ENCODE data around the gene SPANXD.

The SPANXD gene

GRCh38 chrX:141732031-141732430 is 33.5 kb upstream of the SPANXD start:
- DNase-seq, result no peak
- Histone ChIP-seq H3K4me2 (ENCODE audit: low read depth, low read length) (no peak overlapping the region), H3K9ac (ENCODE audit: low read length) (no peak overlapping the region), H3K36me3 (replicated peaks; ENCODE audit: insufficient read depth, low read length) (no peaks in the 10 kb centered on the region), H3F3A (ENCODE audit: insufficient read depth, low read length) (peaks cover 12% of the 10 kb centered on the region; the same call in 1 of the 2 replicates), H2AFZ (ENCODE audit: low read length) (no peak overlapping the region), H3K9me2 (replicated peaks; ENCODE audit: insufficient read depth, low read length) (no peaks in the 10 kb centered on the region), H3K27me3 (replicated peaks; ENCODE audit: insufficient read depth, low read length) (no peaks in the 10 kb centered on the region), H3K4me1 (ENCODE audit: low read length) (peaks cover 29% of the 10 kb centered on the region), H3K9me3 (replicated peaks; ENCODE audit: insufficient read depth, low read length) (no peaks in the 10 kb centered on the region), H4K20me1 (ENCODE audit: insufficient read depth, low read length) (no peaks in the 10 kb centered on the region), H3K4me3 (ENCODE audit: low read length) (no peak overlapping the region), H3K79me2 (ENCODE audit: low read length) (no peaks in the 10 kb centered on the region), H3K27ac (ENCODE audit: low read length) (no peak overlapping the region)
- TF ChIP-seq EZH2 (optimal IDR thresholded peaks at IDR 0.05; ENCODE audit: low read depth, low read length) (no peak), EZH2phosphoT487 (IDR thresholded peaks at IDR 0.05; ENCODE audit: low read length) (no peak)
- TF ChIP-seq, protein P1, sequence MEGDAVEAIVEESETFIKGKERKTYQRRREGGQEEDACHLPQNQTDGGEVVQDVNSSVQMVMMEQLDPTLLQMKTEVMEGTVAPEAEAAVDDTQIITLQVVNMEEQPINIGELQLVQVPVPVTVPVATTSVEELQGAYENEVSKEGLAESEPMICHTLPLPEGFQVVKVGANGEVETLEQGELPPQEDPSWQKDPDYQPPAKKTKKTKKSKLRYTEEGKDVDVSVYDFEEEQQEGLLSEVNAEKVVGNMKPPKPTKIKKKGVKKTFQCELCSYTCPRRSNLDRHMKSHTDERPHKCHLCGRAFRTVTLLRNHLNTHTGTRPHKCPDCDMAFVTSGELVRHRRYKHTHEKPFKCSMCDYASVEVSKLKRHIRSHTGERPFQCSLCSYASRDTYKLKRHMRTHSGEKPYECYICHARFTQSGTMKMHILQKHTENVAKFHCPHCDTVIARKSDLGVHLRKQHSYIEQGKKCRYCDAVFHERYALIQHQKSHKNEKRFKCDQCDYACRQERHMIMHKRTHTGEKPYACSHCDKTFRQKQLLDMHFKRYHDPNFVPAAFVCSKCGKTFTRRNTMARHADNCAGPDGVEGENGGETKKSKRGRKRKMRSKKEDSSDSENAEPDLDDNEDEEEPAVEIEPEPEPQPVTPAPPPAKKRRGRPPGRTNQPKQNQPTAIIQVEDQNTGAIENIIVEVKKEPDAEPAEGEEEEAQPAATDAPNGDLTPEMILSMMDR (IDR thresholded peaks at IDR 0.05; ENCODE audit: low read length), result no peak

DNA sequence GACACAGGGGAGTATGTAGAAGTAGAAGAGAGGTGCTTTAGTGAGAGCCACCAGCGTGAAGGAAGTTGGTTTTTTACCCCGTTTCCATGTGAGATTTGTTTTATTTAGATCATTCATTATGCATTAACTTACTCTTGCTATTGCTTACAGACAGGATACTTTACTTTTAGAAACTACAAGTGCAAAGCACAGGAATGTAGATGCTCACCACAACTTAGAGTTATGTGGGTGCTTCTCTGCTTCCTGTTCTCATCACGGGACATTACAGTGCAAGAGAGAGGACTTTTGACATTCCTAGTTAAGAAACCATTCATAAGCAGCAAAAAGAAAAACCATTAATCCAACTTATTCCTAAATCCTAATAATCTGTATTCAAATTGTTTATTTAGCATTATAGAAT is 25.6 kb upstream of the SPANXD start:
- DNase-seq, result peak; percentile 78
- TF ChIP-seq EZH2 (optimal IDR thresholded peaks at IDR 0.05; ENCODE audit: low read depth, low read length) (no peak), EZH2phosphoT487 (IDR thresholded peaks at IDR 0.05; ENCODE audit: low read length) (no peak)
- TF ChIP-seq, protein P1 (IDR thresholded peaks at IDR 0.05; ENCODE audit: low read length), result no peak

GRCh38 chrX:141714680-141715079 is 16.1 kb upstream of the SPANXD start:
- Histone ChIP-seq H3K9me3 (replicated peaks; ENCODE audit: insufficient read depth, low read length) (no peaks in the 10 kb centered on the region), H4K20me1 (ENCODE audit: insufficient read depth, low read length) (no peaks in the 10 kb centered on the region), H3K4me1 (ENCODE audit: low read length) (0 out of 2 replicates have a peak, but pooled peaks cover 9% of the 10 kb centered on the region), H3K9me2 (replicated peaks; ENCODE audit: insufficient read depth, low read length) (no peaks in the 10 kb centered on the region), H3K36me3 (replicated peaks; ENCODE audit: insufficient read depth, low read length) (no peaks in the 10 kb centered on the region), H3K9ac (ENCODE audit: low read length) (no peak overlapping the region), H3K27me3 (replicated peaks; ENCODE audit: insufficient read depth, low read length) (no peaks in the 10 kb centered on the region), H3F3A (ENCODE audit: insufficient read depth, low read length) (no peaks in the 10 kb centered on the region), H3K79me2 (ENCODE audit: low read length) (no peaks in the 10 kb centered on the region), H3K4me3 (ENCODE audit: low read length) (no peak overlapping the region), H3K4me2 (ENCODE audit: low read depth, low read length) (no peak overlapping the region), H2AFZ (ENCODE audit: low read length) (no peak overlapping the region), H3K27ac (ENCODE audit: low read length) (no peak overlapping the region)
- TF ChIP-seq EZH2 (optimal IDR thresholded peaks at IDR 0.05; ENCODE audit: low read depth, low read length) (no peak), EZH2phosphoT487 (IDR thresholded peaks at IDR 0.05; ENCODE audit: low read length) (no peak)
- TF ChIP-seq, protein P1 (IDR thresholded peaks at IDR 0.05; ENCODE audit: low read length), result no peak
- no peak for DNase-seq

More for the DNA sequence above, 25.6 kb upstream of the SPANXD start:
- Histone ChIP-seq H2AFZ (ENCODE audit: low read length) (0 out of 2 replicates have a peak overlapping the region, but pooled peaks have one; percentile 1), H3K4me3 (ENCODE audit: low read length) (no peak overlapping the region), H3K4me1 (ENCODE audit: low read length) (peaks cover 45% of the 10 kb centered on the region), H3K27me3 (replicated peaks; ENCODE audit: insufficient read depth, low read length) (no peaks in the 10 kb centered on the region), H4K20me1 (ENCODE audit: insufficient read depth, low read length) (no peaks in the 10 kb centered on the region), H3K36me3 (replicated peaks; ENCODE audit: insufficient read depth, low read length) (no peaks in the 10 kb centered on the region), H3K79me2 (ENCODE audit: low read length) (no peaks in the 10 kb centered on the region), H3K9me3 (replicated peaks; ENCODE audit: insufficient read depth, low read length) (no peaks in the 10 kb centered on the region), H3F3A (ENCODE audit: insufficient read depth, low read length) (peaks cover 18% of the 10 kb centered on the region), H3K9ac (ENCODE audit: low read length) (peak overlapping the region; percentile 17; the same call in 1 of the 2 replicates), H3K4me2 (ENCODE audit: low read depth, low read length) (peak overlapping the region; percentile 48; the same call in 1 of the 2 replicates), H3K9me2 (replicated peaks; ENCODE audit: insufficient read depth, low read length) (no peaks in the 10 kb centered on the region; the same call in 1 of the 2 replicates), H3K27ac (ENCODE audit: low read length) (peak overlapping the region; percentile 71)

Data from MM.1S (cell line).